Measurements from ENCODE around the gene ARSK.

Gene ARSK

GRCh38 chr5:95644351-95645042, 89.6 kb downstream of the ARSK start:
- in situ Hi-C loops (cut with MboI; ENCODE audit: low sequenced_read_pairs) = loop anchor here (25.0 kb wide), 1 partner anchor 693 kb away; no protein-coding TSS in a partner anchor

- in situ Hi-C loops (cut with MboI; ENCODE audit: low sequenced_read_pairs) = loop anchor here (25.0 kb wide), 1 partner anchor 691 kb away; no protein-coding TSS in a partner anchor
These were observed 91.3 kb downstream of the ARSK start for GRCh38 chr5:95646226-95646568.

- in situ Hi-C loops (cut with MboI; ENCODE audit: low sequenced_read_pairs) = loop anchor here (25.0 kb wide), 1 partner anchor 691 kb away; no protein-coding TSS in a partner anchor
These were observed 91.9 kb downstream of the ARSK start, which contains the start of gene RFESD for GRCh38 chr5:95646569-95647431. RFESD (plus strand) TSS chr5:95646777; CDS start chr5:95652272, 5,495 bp downstream.

GRCh38 chr5:95647886-95648860, 93.3 kb downstream of the ARSK start:
- in situ Hi-C loops (cut with MboI; ENCODE audit: low sequenced_read_pairs) = loop anchor here (25.0 kb wide), 1 partner anchor 689 kb away; no protein-coding TSS in a partner anchor

GRCh38 chr5:95649274-95649673, 94.4 kb downstream of the ARSK start:
- in situ Hi-C loops (cut with MboI; ENCODE audit: low sequenced_read_pairs) = loop anchor here (25.0 kb wide), 1 partner anchor 688 kb away; no protein-coding TSS in a partner anchor

- in situ Hi-C loops (cut with MboI; ENCODE audit: low sequenced_read_pairs) = loop anchor here (25.0 kb wide), 1 partner anchor 687 kb away; no protein-coding TSS in a partner anchor
These were observed 95.1 kb downstream of the ARSK start for GRCh38 chr5:95649842-95650620.

- in situ Hi-C loops (cut with MboI; ENCODE audit: low sequenced_read_pairs) = no loop called here
These were observed 97.9 kb downstream of the ARSK start for GRCh38 chr5:95652849-95653248.

- in situ Hi-C loops (cut with MboI; ENCODE audit: low sequenced_read_pairs) = no loop called here
These were observed 99.3 kb downstream of the ARSK start for GRCh38 chr5:95654196-95654595.

All from HL-60/S4 (cell line).